K562 (cell line): ENCODE measurements around the gene PIAS3. TPM values are rescaled to one million over a fixed set of nuclear protein-coding genes. Genes with fewer than 3 reads are reported as not detected.
A peak's percentile ranks its signal among the peaks of the same experiment; 100 is the strongest.

Source experiments
- ATF3 ChIP-seq, 2 experiments: fragments of 450-650 bp in 1 of 2; sonication (generic) in 1 of 2; formaldehyde crosslinking in 1 of 2; IDR thresholded peaks in 1 of 2; conservative IDR thresholded peaks in 1 of 2; 2 replicates each; pipeline versions ENCODE4 v1.6.1 to v1.8.1; 2016 to 2023; ENCODE audit warnings: mild to moderate bottlenecking in 2 of 2, moderate library complexity in 2 of 2, inconsistent platforms in 1 of 2, missing genetic modification reagents in 1 of 2
- BHLHE40 ChIP-seq: IDR thresholded peaks from 2 replicates; pipeline ENCODE4 v1.6.1; 2011; ENCODE audit warnings: low read length, improper control_type of control experiment
- CREM ChIP-seq: IDR thresholded peaks from 2 replicates; pipeline ENCODE4 v1.6.1; 2014; ENCODE audit warnings: antibody characterized with exemption, low read depth
- DACH1 ChIP-seq: fragments of 450-650 bp; IDR thresholded peaks from 2 replicates; pipeline ENCODE4 v1.6.1; 2018; ENCODE audit not compliant: partially characterized antibody
- GABPB2 ChIP-seq: fragments of 250-450 bp; sonication (Bioruptor Pico); conservative IDR thresholded peaks from 2 replicates; pipeline ENCODE4 v1.5.1; 2021; ENCODE audit warnings: mild to moderate bottlenecking
- MCM7 ChIP-seq, 2 experiments: fragments of 450-650 bp; IDR thresholded peaks; 2 replicates each; pipeline ENCODE4 v1.6.1; 2016 to 2018
- MIER1 ChIP-seq: fragments of 450-650 bp; IDR thresholded peaks from 2 replicates; pipeline ENCODE4 v1.6.1; 2016; ENCODE audit warnings: antibody characterized with exemption, mild to moderate bottlenecking, low read depth
- NFYB ChIP-seq: IDR thresholded peaks from 2 replicates; pipeline ENCODE4 v1.6.1; 2011; ENCODE audit warnings: mild to moderate bottlenecking, moderate library complexity; ENCODE audit not compliant: insufficient read length; ENCODE audit errors: extremely low read depth
- TRIM25 ChIP-seq: fragments of 450-650 bp; IDR thresholded peaks from 2 replicates; pipeline ENCODE4 v1.7.0; 2016; ENCODE audit warnings: borderline replicate concordance
- ZBTB34 ChIP-seq: fragments of 250-450 bp; sonication (Bioruptor Pico); IDR thresholded peaks from 2 replicates; pipeline ENCODE4 v1.8.0; 2021; ENCODE audit warnings: mild to moderate bottlenecking, moderate library complexity
- ZHX1 ChIP-seq: fragments of 150-350 bp; conservative IDR thresholded peaks from 2 replicates; pipeline ENCODE4 v1.6.1; 2014; ENCODE audit warnings: low read length
- ZKSCAN1 ChIP-seq: fragments of 150-350 bp; IDR thresholded peaks from 2 replicates; pipeline ENCODE4 v1.6.1; 2016; ENCODE audit warnings: low read depth, low read length
- ZNF232 ChIP-seq: sonication (generic); formaldehyde crosslinking; IDR thresholded peaks from 2 replicates; pipeline ENCODE4 v1.8.0; 2022; ENCODE audit warnings: mild to moderate bottlenecking, missing genetic modification reagents
- ZNF583 ChIP-seq: fragments of 250-450 bp; sonication (Bioruptor Pico); IDR thresholded peaks from 2 replicates; pipeline ENCODE4 v1.4.0; 2020
- ZNF707 ChIP-seq: fragments of 250-450 bp; sonication (Bioruptor Pico); conservative IDR thresholded peaks from 2 replicates; pipeline ENCODE4 v1.8.0; 2022; ENCODE audit warnings: inconsistent platforms, mild to moderate bottlenecking, moderate library complexity
- ZNF75A ChIP-seq: fragments of 450-650 bp; formaldehyde crosslinking; IDR thresholded peaks from 2 replicates; pipeline ENCODE4 v1.4.0; 2020; ENCODE audit warnings: mild to moderate bottlenecking
- polyA plus RNA-seq, 8 experiments: library from polyadenylated mRNA; depleted of rRNA in 4 of 8; stranded (reverse) in 5 of 8; unstranded in 3 of 8; fragments of >200 nt; fragmentation: Nextera tagmentation in 2 of 8; fragmentation: Illumina TruSeq in 1 of 8; extraction: Ambion mirVana in 2 of 8; extraction: Trizol in 1 of 8; gene quantifications; 2 replicates each; pipeline versions ENCODE4 v1.2.1 to v1.2.3, GENCODE V29; 2011 to 2014; ENCODE audit warnings: inconsistent platforms in 1 of 8, missing spikeins in 1 of 8
- total RNA-seq, 7 experiments: library from RNA; depleted of rRNA in 6 of 7; stranded (reverse); fragments of >200 nt in 6 of 7; fragmentation: Illumina TruSeq in 2 of 7; extraction: Trizol in 2 of 7; gene quantifications; 2 replicates each; pipeline versions ENCODE4 v1.2.1 to v1.2.3, GENCODE V29; 2011 to 2021; ENCODE audit warnings: low replicate concordance in 1 of 7
- TF ChIP-seq, protein P1 (sequence below): fragments of 250-450 bp; sonication (Bioruptor Pico); IDR thresholded peaks from 2 replicates; pipeline ENCODE4 v1.8.0; 2022; ENCODE audit warnings: inconsistent platforms
- TF ChIP-seq, protein P2 (sequence below): fragments of 450-650 bp; formaldehyde crosslinking; conservative IDR thresholded peaks from 2 replicates; pipeline ENCODE4 v1.4.0; 2022; ENCODE audit warnings: mild to moderate bottlenecking, missing genetic modification characterization

PIAS3 gene
- total and polyA plus RNA-seq, 9 of the 15 experiments (the other 6 are each of a cell fraction or from before 2014, with no cell fraction given), result 1.1 to 25.6 (median 7.9) TPM

GRCh38 chr1:145845514-145846161 lies 13.2 kb downstream of the PIAS3 start, which contains the start of gene NUDT17 (continued):
- TF ChIP-seq BHLHE40 (no peak), ATF3 (IDR thresholded peaks at IDR 0.05) (no peak), ATF3 (CRISPR knock-in tag; conservative IDR thresholded peaks at IDR 0.05) (no peak), ZNF707 (no peak), MIER1 (no peak), MCM7 (IDR thresholded peaks at IDR 0.05) (no peak), NFYB (no peak), TRIM25 (no peak), DACH1 (no peak), ZNF232 (no peak), ZKSCAN1 (peak; percentile 43; the same call in 1 of the 2 replicates), ZBTB34 (CRISPR knock-in tag) (no peak), ZNF583 (CRISPR knock-in tag) (peak; percentile 64; the same call in 1 of the 2 replicates), ZNF75A (CRISPR knock-in tag) (no peak; the same call in 1 of the 2 replicates), ZHX1 (no peak), GABPB2 (CRISPR knock-in tag) (no peak; the same call in 1 of the 2 replicates), CREM (0 out of 2 replicates have a peak, but pooled peaks have one; percentile 14)
- TF ChIP-seq, protein P1, sequence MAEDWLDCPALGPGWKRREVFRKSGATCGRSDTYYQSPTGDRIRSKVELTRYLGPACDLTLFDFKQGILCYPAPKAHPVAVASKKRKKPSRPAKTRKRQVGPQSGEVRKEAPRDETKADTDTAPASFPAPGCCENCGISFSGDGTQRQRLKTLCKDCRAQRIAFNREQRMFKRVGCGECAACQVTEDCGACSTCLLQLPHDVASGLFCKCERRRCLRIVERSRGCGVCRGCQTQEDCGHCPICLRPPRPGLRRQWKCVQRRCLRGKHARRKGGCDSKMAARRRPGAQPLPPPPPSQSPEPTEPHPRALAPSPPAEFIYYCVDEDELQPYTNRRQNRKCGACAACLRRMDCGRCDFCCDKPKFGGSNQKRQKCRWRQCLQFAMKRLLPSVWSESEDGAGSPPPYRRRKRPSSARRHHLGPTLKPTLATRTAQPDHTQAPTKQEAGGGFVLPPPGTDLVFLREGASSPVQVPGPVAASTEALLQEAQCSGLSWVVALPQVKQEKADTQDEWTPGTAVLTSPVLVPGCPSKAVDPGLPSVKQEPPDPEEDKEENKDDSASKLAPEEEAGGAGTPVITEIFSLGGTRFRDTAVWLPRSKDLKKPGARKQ (CRISPR knock-in tag), result no peak
- TF ChIP-seq, protein P2, sequence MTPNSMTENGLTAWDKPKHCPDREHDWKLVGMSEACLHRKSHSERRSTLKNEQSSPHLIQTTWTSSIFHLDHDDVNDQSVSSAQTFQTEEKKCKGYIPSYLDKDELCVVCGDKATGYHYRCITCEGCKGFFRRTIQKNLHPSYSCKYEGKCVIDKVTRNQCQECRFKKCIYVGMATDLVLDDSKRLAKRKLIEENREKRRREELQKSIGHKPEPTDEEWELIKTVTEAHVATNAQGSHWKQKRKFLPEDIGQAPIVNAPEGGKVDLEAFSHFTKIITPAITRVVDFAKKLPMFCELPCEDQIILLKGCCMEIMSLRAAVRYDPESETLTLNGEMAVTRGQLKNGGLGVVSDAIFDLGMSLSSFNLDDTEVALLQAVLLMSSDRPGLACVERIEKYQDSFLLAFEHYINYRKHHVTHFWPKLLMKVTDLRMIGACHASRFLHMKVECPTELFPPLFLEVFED, result no peak
